Body of pancreas (tissue), 4 donors: ENCODE data around the gene CDKL4.

ENCODE experiments used
- CTCF ChIP-seq, 7 experiments: fragments of 450-650 bp in 4 of 7; fragments of 200-600 bp in 3 of 7; sonication (generic) in 3 of 7; IDR thresholded peaks; one replicate each; pipeline ENCODE4 v1.5.1; 2016 to 2019; ENCODE audit warnings: antibody characterized with exemption in 7 of 7
- POLR2A ChIP-seq, 3 donors: fragments of 450-650 bp; IDR thresholded peaks; one replicate each; pipeline ENCODE4 v1.6.1; 2016; ENCODE audit warnings: antibody characterized with exemption in 3 of 3, mild to moderate bottlenecking in 2 of 3

- TF ChIP-seq CTCF (IDR thresholded peaks at IDR 0.05) (no peak), POLR2A (IDR thresholded peaks at IDR 0.05) (no peak)
Measured at GRCh38 chr2:39176997-39177396, 66.8 kb downstream of the CDKL4 start.
